HAP-1 (cell line): ENCODE measurements around the gene FERD3L.
"Not testable (repeated sequence)": the region's sequence is repeated elsewhere in the genome, so short reads cannot be mapped to it uniquely, and the experiment has no call there.

Source experiments
- DNase-seq, 2 experiments: peaks; one replicate each; pipeline ENCODE4 v3.0.0-alpha.2; 2016 to 2020; ENCODE audit warnings: low spot score in 2 of 2
- H3K27me3 ChIP-seq: fragments of 250-450 bp; sonication (Bioruptor Pico); 2 replicates; pipeline ENCODE4 v1.5.1; 2020; ENCODE audit warnings: low read depth, mild to moderate bottlenecking, moderate library complexity
- H3K36me3 ChIP-seq: fragments of 250-450 bp; sonication (Bioruptor Pico); replicated peaks from 2 replicates; pipeline ENCODE4 v1.5.1; 2020; ENCODE audit warnings: mild to moderate bottlenecking
- H3K4me1 ChIP-seq: fragments of 250-450 bp; sonication (Bioruptor Pico); 2 replicates; pipeline ENCODE4 v1.5.1; 2020; ENCODE audit warnings: mild to moderate bottlenecking
- H3K4me3 ChIP-seq: fragments of 250-450 bp; sonication (Bioruptor Pico); 2 replicates; pipeline ENCODE4 v1.5.1; 2020; ENCODE audit warnings: mild to moderate bottlenecking, moderate library complexity
- H3K9me3 ChIP-seq: fragments of 250-450 bp; sonication (Bioruptor Pico); 2 replicates; pipeline ENCODE4 v1.5.1; 2020; ENCODE audit warnings: mild to moderate bottlenecking, moderate library complexity
- in situ Hi-C: fragments of 300-500 bp; cut with MboI; formaldehyde crosslinking; loops from 3 replicates; pipeline ENCODE4 v1.14.3; 2020; ENCODE audit warnings: low sequenced_read_pairs, inconsistent platforms, mixed read lengths

FERD3L gene, protein sequence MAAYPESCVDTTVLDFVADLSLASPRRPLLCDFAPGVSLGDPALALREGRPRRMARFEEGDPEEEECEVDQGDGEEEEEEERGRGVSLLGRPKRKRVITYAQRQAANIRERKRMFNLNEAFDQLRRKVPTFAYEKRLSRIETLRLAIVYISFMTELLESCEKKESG

DNA sequence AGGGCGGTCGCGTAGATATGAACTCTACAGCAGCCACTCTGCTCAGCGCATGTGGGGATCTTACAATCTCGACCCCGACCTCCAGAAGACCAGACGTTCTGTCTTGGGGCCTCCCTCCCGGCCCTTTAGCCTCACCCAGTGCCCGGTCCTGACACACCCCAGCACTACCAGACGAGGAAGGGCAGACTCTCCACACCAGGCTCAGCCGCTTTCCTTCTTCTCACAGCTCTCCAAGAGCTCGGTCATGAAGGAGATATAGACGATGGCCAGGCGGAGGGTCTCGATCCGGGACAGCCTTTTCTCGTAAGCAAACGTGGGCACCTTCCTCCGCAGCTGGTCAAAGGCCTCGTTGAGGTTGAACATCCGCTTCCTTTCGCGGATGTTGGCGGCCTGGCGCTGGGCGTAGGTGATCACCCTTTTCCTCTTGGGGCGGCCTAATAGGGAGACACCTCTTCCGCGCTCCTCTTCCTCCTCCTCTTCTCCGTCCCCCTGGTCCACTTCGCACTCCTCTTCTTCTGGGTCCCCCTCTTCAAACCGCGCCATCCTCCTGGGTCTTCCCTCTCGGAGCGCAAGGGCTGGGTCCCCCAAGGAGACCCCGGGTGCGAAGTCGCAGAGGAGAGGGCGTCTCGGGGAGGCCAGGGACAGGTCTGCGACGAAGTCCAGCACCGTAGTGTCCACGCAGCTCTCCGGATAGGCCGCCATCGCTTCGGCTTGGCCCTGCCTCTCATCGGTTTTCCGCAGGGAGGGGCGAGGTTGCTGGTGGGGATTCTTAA lies at the start of gene FERD3L:
FERD3L (minus strand) TSS at position 761 of the 773 bp plus-strand sequence; CDS start at position 702, 59 bp downstream.
- in situ Hi-C loops = no loop called here
- Histone ChIP-seq H3K4me3 (no peak within 1 kb of the TSS), H3K9me3 (no peaks in the 10 kb centered on the region), H3K36me3 (no peaks in the 10 kb centered on the region), H3K4me1 (no peaks in the 10 kb centered on the region), H3K27me3 (peaks cover 29% of the 10 kb centered on the region)
- DNase-seq = no peak

- H3K4me3 ChIP-seq, H3K36me3 ChIP-seq, in situ Hi-C loops: not testable (repeated sequence)
Observed at GRCh38 chr7:19194417-19194816, 49.2 kb upstream of the FERD3L start.

DNA sequence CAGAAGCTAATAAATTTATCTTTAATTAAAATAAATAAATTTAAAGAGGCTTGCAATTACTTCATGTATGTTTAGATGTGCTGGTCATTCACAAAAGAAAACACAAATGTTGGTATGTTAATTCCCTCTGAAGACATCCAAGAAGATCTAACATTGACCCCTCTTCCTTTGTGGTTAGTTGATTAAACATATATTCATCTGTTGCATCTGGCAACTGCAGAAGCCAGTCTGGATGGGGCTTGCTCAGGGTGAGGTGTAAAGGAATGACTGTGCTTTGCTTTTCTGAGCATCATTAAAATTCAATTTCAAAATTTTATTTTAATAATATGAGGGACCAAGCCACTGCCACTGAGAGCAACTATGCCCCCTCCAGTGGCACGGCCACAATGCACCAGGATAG lies 36.4 kb upstream of the FERD3L start:
- in situ Hi-C loops = no loop called here
- peaks cover 8% of the 10 kb centered on the region; the same call in 1 of the 2 replicates for H3K27me3 ChIP-seq
- H3K4me3 ChIP-seq = no peak overlapping the region
- no peak for DNase-seq
- H3K9me3 ChIP-seq = no peaks in the 10 kb centered on the region
- no peaks in the 10 kb centered on the region for H3K36me3 ChIP-seq
- no peaks in the 10 kb centered on the region for H3K4me1 ChIP-seq

More at GRCh38 chr7:19194417-19194816, 49.2 kb upstream of the FERD3L start:
- H3K27me3 ChIP-seq, H3K9me3 ChIP-seq, DNase-seq, H3K4me1 ChIP-seq: not testable (repeated sequence)

- in situ Hi-C loops = no loop called here
- peaks cover 11% of the 10 kb centered on the region; the same call in 1 of the 2 replicates for H3K27me3 ChIP-seq
- H3K4me3 ChIP-seq = no peak overlapping the region
- no peaks in the 10 kb centered on the region for H3K36me3 ChIP-seq
- no peaks in the 10 kb centered on the region for H3K4me1 ChIP-seq
- no peak for DNase-seq
- H3K9me3 ChIP-seq = no peaks in the 10 kb centered on the region
Observed at GRCh38 chr7:19178595-19178994, 33.4 kb upstream of the FERD3L start.

GRCh38 chr7:19177269-19177668 lies 32.0 kb upstream of the FERD3L start:
- no peaks in the 10 kb centered on the region for H3K4me1 ChIP-seq
- no peaks in the 10 kb centered on the region for H3K9me3 ChIP-seq
- no peak overlapping the region for H3K4me3 ChIP-seq
- in situ Hi-C loops = no loop called here
- H3K36me3 ChIP-seq = no peaks in the 10 kb centered on the region
- H3K27me3 ChIP-seq = peaks cover 11% of the 10 kb centered on the region; the same call in 1 of the 2 replicates
- no peak for DNase-seq

- in situ Hi-C loops = no loop called here
Observed at GRCh38 chr7:19175241-19175640, 30.0 kb upstream of the FERD3L start.

DNA sequence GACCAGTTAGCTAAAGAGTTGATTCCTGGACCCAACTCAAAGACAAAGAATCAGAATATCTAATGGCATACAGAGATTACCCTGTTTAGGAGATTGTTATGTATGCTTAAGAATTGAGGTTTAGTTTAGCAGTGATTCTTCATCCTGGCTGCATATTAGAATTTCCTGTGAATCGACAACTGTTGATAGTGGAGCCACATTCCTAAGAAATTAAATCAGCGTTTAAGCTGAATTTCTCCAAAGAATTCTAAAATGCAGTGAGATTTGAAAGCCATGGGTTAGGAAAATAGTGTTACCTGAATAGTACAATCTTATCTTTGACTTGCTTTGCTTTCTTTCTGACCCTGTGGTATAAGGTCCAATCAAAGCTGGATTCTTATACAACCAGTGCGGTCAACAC lies 16.4 kb upstream of the FERD3L start:
- no peaks in the 10 kb centered on the region for H3K4me1 ChIP-seq
- H3K9me3 ChIP-seq = no peaks in the 10 kb centered on the region; the same call in 1 of the 2 replicates
- H3K4me3 ChIP-seq = no peak overlapping the region
- no peak for DNase-seq
- no peaks in the 10 kb centered on the region for H3K36me3 ChIP-seq
- in situ Hi-C loops = no loop called here
- H3K27me3 ChIP-seq = no peaks in the 10 kb centered on the region

More at GRCh38 chr7:19175241-19175640, 30.0 kb upstream of the FERD3L start:
- Histone ChIP-seq H3K9me3 (no peaks in the 10 kb centered on the region), H3K4me3 (no peak overlapping the region), H3K27me3 (peaks cover 11% of the 10 kb centered on the region; the same call in 1 of the 2 replicates), H3K4me1 (no peaks in the 10 kb centered on the region), H3K36me3 (no peaks in the 10 kb centered on the region)
- DNase-seq = no peak

- no peaks in the 10 kb centered on the region for H3K36me3 ChIP-seq
- H3K4me3 ChIP-seq = no peak overlapping the region
- H3K9me3 ChIP-seq = no peaks in the 10 kb centered on the region
- H3K27me3 ChIP-seq = peaks cover 25% of the 10 kb centered on the region
- in situ Hi-C loops = no loop called here
- H3K4me1 ChIP-seq = no peaks in the 10 kb centered on the region
- DNase-seq = peak; percentile 5 to 15
Observed at GRCh38 chr7:19146699-19147098, 1.5 kb upstream of the FERD3L start.

- Histone ChIP-seq H3K4me3 (no peak overlapping the region), H3K27me3 (peaks cover 29% of the 10 kb centered on the region), H3K4me1 (no peaks in the 10 kb centered on the region), H3K36me3 (no peaks in the 10 kb centered on the region), H3K9me3 (no peaks in the 10 kb centered on the region)
- in situ Hi-C loops = no loop called here
- no peak for DNase-seq
Observed at GRCh38 chr7:19145434-19146115, 354 bp upstream of the FERD3L start.

GRCh38 chr7:19143881-19144574 lies 1.2 kb downstream of the FERD3L start:
- Histone ChIP-seq H3K27me3 (peaks cover 29% of the 10 kb centered on the region), H3K36me3 (no peaks in the 10 kb centered on the region), H3K4me1 (no peaks in the 10 kb centered on the region), H3K4me3 (no peak overlapping the region), H3K9me3 (no peaks in the 10 kb centered on the region)
- in situ Hi-C loops = no loop called here
- no peak for DNase-seq

DNA sequence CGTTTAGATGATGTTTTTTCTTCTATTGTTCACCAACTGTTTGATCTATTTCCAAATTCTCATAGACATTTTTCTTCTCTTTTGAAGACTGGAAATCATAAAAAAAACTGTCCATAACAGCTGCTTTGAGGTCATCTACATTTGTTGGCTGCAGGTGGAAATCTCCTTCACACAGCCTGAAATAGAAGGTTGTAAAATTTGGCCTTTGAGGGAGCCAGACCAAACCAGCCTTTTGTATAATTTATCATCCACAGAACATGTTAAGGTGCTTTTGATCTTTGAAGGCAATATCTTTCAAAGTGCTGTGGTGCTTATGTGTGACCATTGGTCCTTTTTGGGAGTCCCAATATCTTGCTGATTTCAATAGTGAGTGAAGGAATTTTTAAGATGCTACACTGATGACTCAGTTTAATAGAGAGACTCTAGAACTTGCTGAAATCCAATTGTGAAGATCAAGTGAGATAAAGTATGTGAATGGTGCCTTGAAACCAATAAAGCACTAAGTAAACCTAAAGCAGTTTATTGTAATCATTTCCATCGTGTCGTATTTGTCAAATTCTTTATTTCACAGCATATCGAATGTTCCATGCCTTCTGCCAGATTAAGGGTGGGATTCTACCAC lies 5.4 kb downstream of the FERD3L start:
- DNase-seq = no peak
- in situ Hi-C loops = no loop called here
- Histone ChIP-seq H3K9me3 (no peaks in the 10 kb centered on the region), H3K4me1 (no peaks in the 10 kb centered on the region), H3K27me3 (peaks cover 9% of the 10 kb centered on the region), H3K4me3 (no peak overlapping the region), H3K36me3 (no peaks in the 10 kb centered on the region)

GRCh38 chr7:19133886-19134285 lies 11.3 kb downstream of the FERD3L start:
- H3K4me1 ChIP-seq = no peaks in the 10 kb centered on the region
- H3K27me3 ChIP-seq = peaks cover 3% of the 10 kb centered on the region; the same call in 1 of the 2 replicates
- no peaks in the 10 kb centered on the region for H3K36me3 ChIP-seq
- H3K4me3 ChIP-seq = no peak overlapping the region
- in situ Hi-C loops = no loop called here
- DNase-seq = no peak
- H3K9me3 ChIP-seq = no peaks in the 10 kb centered on the region

DNA sequence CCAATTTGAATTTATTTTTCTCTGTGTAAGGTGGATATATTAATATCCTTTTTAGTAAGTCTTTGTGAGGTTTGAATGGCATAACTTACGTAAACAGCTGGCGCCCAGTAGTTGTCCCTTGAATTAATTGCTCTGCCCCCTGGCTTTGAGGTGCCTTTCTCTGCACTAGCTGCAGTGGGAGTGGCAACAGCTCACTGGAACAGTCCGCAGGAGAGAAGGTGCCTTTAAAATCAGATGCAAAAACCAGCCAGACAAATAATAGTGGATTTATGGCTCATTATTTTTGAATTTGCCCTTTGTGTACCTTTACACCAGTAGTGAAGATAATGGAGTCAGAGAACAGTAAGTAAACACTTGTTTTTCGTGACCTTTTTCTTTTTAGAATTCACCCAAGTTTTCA lies 11.8 kb downstream of the FERD3L start:
- H3K36me3 ChIP-seq = no peaks in the 10 kb centered on the region
- no peaks in the 10 kb centered on the region for H3K9me3 ChIP-seq
- no peaks in the 10 kb centered on the region for H3K4me1 ChIP-seq
- DNase-seq = no peak
- peaks cover 3% of the 10 kb centered on the region; the same call in 1 of the 2 replicates for H3K27me3 ChIP-seq
- in situ Hi-C loops = no loop called here
- no peak overlapping the region for H3K4me3 ChIP-seq
